K562 (cell line): ENCODE data around the gene GFAP. TPM values are rescaled to one million over a fixed set of nuclear protein-coding genes. Genes with fewer than 3 reads are reported as not detected.

ENCODE experiments used
- BRCA1 ChIP-seq, 2 experiments: fragments of 450-650 bp in 1 of 2; sonication (generic) in 1 of 2; formaldehyde crosslinking in 1 of 2; IDR thresholded peaks; 2 replicates each; pipeline versions ENCODE4 v1.5.0 to v1.6.1; 2017 to 2020; ENCODE audit warnings: mild to moderate bottlenecking in 1 of 2, missing genetic modification reagents in 1 of 2
- polyA plus RNA-seq, 8 experiments: library from polyadenylated mRNA; depleted of rRNA in 4 of 8; stranded (reverse) in 5 of 8; unstranded in 3 of 8; fragments of >200 nt; fragmentation: Nextera tagmentation in 2 of 8; fragmentation: Illumina TruSeq in 1 of 8; extraction: Ambion mirVana in 2 of 8; extraction: Trizol in 1 of 8; gene quantifications; 2 replicates each; pipeline versions ENCODE4 v1.2.1 to v1.2.3, GENCODE V29; 2011 to 2014; ENCODE audit warnings: inconsistent platforms in 1 of 8, missing spikeins in 1 of 8
- total RNA-seq, 7 experiments: library from RNA; depleted of rRNA in 6 of 7; stranded (reverse); fragments of >200 nt in 6 of 7; fragmentation: Illumina TruSeq in 2 of 7; extraction: Trizol in 2 of 7; gene quantifications; 2 replicates each; pipeline versions ENCODE4 v1.2.1 to v1.2.3, GENCODE V29; 2011 to 2021; ENCODE audit warnings: low replicate concordance in 1 of 7
- TF ChIP-seq, protein P1 (sequence below): fragments of 450-650 bp; conservative IDR thresholded peaks from 2 replicates; pipeline ENCODE4 v1.6.1; 2016; ENCODE audit warnings: missing genetic modification characterization, low read depth, mild to moderate bottlenecking, missing compliant biosample characterization, moderate library complexity
- TF ChIP-seq, protein P2 (sequence below): sonication (generic); formaldehyde crosslinking; IDR thresholded peaks from 2 replicates; pipeline ENCODE4 v1.9.0; 2022; ENCODE audit warnings: mild to moderate bottlenecking, missing genetic modification reagents
- TF ChIP-seq, protein P3 (sequence below): fragments of 450-650 bp; IDR thresholded peaks from 2 replicates; pipeline ENCODE4 v1.7.1; 2018; ENCODE audit warnings: mild to moderate bottlenecking, low read depth; ENCODE audit not compliant: partially characterized antibody
- TF ChIP-seq, protein P4 (sequence below): fragments of 250-450 bp; sonication (Bioruptor Pico); IDR thresholded peaks from 2 replicates; pipeline ENCODE4 v1.5.0; 2021

The GFAP gene
- total and polyA plus RNA-seq, 9 of the 15 experiments (the other 6 are each of a cell fraction or from before 2014, with no cell fraction given): 0.07 to 1.4 (median 0.60) TPM; not detected in 1

DNA sequence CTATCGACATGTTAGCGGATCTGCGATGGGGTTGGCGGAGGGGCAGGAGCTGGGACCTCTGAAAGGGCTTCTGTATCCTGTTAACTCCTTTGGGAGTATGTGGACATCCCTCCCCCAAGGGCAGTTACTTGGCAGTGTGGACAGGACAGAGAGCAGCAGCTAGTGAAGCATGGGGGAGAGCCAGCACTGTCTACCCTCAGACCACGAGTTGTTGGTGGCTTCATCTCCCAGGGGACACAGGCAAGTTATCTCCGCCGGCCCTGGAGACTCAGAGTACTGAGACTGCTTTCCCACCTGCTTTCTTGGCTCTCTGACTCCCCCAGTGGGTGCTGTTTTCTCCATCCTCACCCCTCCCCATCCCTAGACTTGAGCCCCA is 5.3 kb upstream of the GFAP start (continued):
- TF ChIP-seq, protein P1, sequence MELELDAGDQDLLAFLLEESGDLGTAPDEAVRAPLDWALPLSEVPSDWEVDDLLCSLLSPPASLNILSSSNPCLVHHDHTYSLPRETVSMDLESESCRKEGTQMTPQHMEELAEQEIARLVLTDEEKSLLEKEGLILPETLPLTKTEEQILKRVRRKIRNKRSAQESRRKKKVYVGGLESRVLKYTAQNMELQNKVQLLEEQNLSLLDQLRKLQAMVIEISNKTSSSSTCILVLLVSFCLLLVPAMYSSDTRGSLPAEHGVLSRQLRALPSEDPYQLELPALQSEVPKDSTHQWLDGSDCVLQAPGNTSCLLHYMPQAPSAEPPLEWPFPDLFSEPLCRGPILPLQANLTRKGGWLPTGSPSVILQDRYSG (tag): no peak
- TF ChIP-seq, protein P2, sequence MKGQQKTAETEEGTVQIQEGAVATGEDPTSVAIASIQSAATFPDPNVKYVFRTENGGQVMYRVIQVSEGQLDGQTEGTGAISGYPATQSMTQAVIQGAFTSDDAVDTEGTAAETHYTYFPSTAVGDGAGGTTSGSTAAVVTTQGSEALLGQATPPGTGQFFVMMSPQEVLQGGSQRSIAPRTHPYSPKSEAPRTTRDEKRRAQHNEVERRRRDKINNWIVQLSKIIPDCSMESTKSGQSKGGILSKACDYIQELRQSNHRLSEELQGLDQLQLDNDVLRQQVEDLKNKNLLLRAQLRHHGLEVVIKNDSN (CRISPR knock-in tag): no peak
- TF ChIP-seq, protein P3, sequence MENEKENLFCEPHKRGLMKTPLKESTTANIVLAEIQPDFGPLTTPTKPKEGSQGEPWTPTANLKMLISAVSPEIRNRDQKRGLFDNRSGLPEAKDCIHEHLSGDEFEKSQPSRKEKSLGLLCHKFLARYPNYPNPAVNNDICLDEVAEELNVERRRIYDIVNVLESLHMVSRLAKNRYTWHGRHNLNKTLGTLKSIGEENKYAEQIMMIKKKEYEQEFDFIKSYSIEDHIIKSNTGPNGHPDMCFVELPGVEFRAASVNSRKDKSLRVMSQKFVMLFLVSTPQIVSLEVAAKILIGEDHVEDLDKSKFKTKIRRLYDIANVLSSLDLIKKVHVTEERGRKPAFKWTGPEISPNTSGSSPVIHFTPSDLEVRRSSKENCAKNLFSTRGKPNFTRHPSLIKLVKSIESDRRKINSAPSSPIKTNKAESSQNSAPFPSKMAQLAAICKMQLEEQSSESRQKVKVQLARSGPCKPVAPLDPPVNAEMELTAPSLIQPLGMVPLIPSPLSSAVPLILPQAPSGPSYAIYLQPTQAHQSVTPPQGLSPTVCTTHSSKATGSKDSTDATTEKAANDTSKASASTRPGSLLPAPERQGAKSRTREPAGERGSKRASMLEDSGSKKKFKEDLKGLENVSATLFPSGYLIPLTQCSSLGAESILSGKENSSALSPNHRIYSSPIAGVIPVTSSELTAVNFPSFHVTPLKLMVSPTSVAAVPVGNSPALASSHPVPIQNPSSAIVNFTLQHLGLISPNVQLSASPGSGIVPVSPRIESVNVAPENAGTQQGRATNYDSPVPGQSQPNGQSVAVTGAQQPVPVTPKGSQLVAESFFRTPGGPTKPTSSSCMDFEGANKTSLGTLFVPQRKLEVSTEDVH: no peak
- TF ChIP-seq, protein P4, sequence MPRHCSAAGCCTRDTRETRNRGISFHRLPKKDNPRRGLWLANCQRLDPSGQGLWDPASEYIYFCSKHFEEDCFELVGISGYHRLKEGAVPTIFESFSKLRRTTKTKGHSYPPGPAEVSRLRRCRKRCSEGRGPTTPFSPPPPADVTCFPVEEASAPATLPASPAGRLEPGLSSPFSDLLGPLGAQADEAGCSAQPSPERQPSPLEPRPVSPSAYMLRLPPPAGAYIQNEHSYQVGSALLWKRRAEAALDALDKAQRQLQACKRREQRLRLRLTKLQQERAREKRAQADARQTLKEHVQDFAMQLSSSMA (CRISPR knock-in tag): no peak
- no peak for TF ChIP-seq BRCA1 (IDR thresholded peaks at IDR 0.05)
- no peak for TF ChIP-seq BRCA1 (CRISPR knock-in tag; IDR thresholded peaks at IDR 0.05)
